IMR-90 (cell line): ENCODE results near the gene WIPF2.

ENCODE experiments used
- BHLHE40 ChIP-seq: fragments of 150-350 bp; IDR thresholded peaks from 2 replicates; pipeline ENCODE4 v1.6.1; 2016; ENCODE audit warnings: mild to moderate bottlenecking, low read depth, low read length
- CEBPB ChIP-seq: IDR thresholded peaks from 2 replicates; pipeline ENCODE4 v1.6.1; 2012; ENCODE audit warnings: low read depth, low read length, improper control_type of control experiment
- CHD1 ChIP-seq: IDR thresholded peaks from 2 replicates; pipeline ENCODE4 v1.6.1; 2012; ENCODE audit warnings: low read depth, low read length, improper control_type of control experiment
- FOS ChIP-seq: fragments of 150-350 bp; IDR thresholded peaks from 2 replicates; pipeline ENCODE4 v1.6.1; 2016; ENCODE audit warnings: low read depth, low read length
- MAFK ChIP-seq: IDR thresholded peaks from 2 replicates; pipeline ENCODE4 v1.6.1; 2012; ENCODE audit warnings: low read depth, low read length, improper control_type of control experiment
- MAZ ChIP-seq: IDR thresholded peaks from 2 replicates; pipeline ENCODE4 v1.6.1; 2012; ENCODE audit warnings: low read depth, mild to moderate bottlenecking, low read length, improper control_type of control experiment, moderate library complexity, borderline replicate concordance
- MXI1 ChIP-seq: IDR thresholded peaks from 2 replicates; pipeline ENCODE4 v1.6.1; 2012; ENCODE audit warnings: low read depth, mild to moderate bottlenecking, low read length, moderate library complexity, borderline replicate concordance
- POLR2A ChIP-seq: IDR thresholded peaks from 2 replicates; pipeline ENCODE4 v1.6.1; 2012; ENCODE audit warnings: mild to moderate bottlenecking, low read depth, low read length
- RAD21 ChIP-seq: IDR thresholded peaks from 2 replicates; pipeline ENCODE4 v1.6.1; 2012; ENCODE audit warnings: low read length, improper control_type of control experiment
- RCOR1 ChIP-seq: IDR thresholded peaks from 2 replicates; pipeline ENCODE4 v1.6.1; 2012; ENCODE audit warnings: mild to moderate bottlenecking, low read length, improper control_type of control experiment; ENCODE audit not compliant: insufficient replicate concordance
- RFX5 ChIP-seq: IDR thresholded peaks from 2 replicates; pipeline ENCODE4 v1.8.0; 2012; ENCODE audit warnings: low read depth, mild to moderate bottlenecking, low read length, moderate library complexity
- TF ChIP-seq, protein P1 (sequence below): conservative IDR thresholded peaks from 2 replicates; pipeline ENCODE4 v1.5.1; 2012; ENCODE audit warnings: mild to moderate bottlenecking, low read depth, low read length, improper control_type of control experiment

DNA sequence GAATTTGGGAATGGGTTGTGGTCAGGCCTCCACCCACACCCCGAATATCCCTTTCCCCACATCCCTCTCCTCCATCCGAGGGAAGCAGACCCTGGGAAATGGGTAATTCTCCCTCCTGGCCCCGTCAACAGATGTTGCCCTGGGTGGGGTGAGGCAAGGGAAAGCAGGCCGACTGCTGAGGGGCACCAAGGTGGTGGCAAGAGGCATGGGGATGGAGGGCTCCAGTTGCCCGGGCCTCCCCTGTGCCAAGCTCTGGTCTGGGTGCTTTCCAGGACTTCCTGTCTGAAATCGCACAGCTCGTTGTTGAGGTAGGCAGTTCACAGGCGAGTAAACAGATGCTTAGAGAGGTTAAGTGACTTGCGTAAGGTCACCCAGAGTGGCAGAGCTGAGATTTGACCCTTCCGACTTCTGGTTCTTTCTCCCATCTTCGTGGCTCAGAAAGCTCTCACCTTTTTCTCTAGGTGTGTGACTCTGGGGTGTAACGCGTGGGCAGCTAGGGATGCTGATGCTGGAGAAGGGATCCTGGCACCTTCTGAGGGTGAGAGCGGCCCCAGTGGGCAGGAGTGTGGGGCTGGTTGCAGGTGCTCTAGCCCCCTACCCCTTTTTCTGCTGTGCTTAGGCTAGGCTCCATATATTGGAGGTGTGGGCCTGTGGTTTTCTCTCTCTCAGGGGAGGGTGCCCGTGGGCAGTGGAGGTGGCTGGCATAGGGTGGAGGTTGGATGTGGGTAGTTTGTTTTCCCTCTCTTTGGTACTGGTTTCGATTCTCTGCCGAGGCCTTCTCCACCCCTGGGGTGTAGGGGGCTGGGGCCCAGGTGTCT lies 107.1 kb downstream of the WIPF2 start:
- TF ChIP-seq RAD21 (no peak), BHLHE40 (no peak), POLR2A (no peak), MXI1 (no peak), FOS (no peak), MAZ (no peak), CEBPB (no peak), RFX5 (no peak), RCOR1 (no peak), MAFK (no peak), CHD1 (no peak)
- TF ChIP-seq, protein P1, sequence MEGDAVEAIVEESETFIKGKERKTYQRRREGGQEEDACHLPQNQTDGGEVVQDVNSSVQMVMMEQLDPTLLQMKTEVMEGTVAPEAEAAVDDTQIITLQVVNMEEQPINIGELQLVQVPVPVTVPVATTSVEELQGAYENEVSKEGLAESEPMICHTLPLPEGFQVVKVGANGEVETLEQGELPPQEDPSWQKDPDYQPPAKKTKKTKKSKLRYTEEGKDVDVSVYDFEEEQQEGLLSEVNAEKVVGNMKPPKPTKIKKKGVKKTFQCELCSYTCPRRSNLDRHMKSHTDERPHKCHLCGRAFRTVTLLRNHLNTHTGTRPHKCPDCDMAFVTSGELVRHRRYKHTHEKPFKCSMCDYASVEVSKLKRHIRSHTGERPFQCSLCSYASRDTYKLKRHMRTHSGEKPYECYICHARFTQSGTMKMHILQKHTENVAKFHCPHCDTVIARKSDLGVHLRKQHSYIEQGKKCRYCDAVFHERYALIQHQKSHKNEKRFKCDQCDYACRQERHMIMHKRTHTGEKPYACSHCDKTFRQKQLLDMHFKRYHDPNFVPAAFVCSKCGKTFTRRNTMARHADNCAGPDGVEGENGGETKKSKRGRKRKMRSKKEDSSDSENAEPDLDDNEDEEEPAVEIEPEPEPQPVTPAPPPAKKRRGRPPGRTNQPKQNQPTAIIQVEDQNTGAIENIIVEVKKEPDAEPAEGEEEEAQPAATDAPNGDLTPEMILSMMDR: no peak
